K562 (cell line): Measurements from ENCODE around the gene U2AF1L4. TPM values are rescaled to one million over a fixed set of nuclear protein-coding genes. Genes with fewer than 3 reads are reported as not detected.

Experiments
- BCL6 ChIP-seq: fragments of 250-450 bp; sonication (Bioruptor Pico); IDR thresholded peaks from 2 replicates; pipeline ENCODE4 v1.4.0; 2020
- CBX3 ChIP-seq, 2 experiments: IDR thresholded peaks; 1 replicate in 1 of 2; 2 replicates in 1 of 2; pipeline ENCODE4 v1.6.1; 2012; ENCODE audit warnings: inconsistent platforms in 2 of 2, low read length in 2 of 2, borderline replicate concordance in 1 of 2, control low read depth in 1 of 2
- ERF ChIP-seq: fragments of 450-650 bp; formaldehyde crosslinking; IDR thresholded peaks from 2 replicates; pipeline ENCODE4 v1.4.0; 2020; ENCODE audit warnings: mild to moderate bottlenecking, mixed read lengths
- JUND ChIP-seq, 2 experiments: IDR thresholded peaks; 2 replicates in 1 of 2; 3 replicates in 1 of 2; pipeline ENCODE4 v1.6.1; 2011; ENCODE audit warnings: borderline replicate concordance in 2 of 2, low read depth in 2 of 2, low read length in 2 of 2, improper control_type of control experiment in 1 of 2, missing biosample characterization in 1 of 2, missing genetic modification characterization in 1 of 2, missing genetic modification reagents in 1 of 2
- MAFG ChIP-seq: fragments of 450-650 bp; conservative IDR thresholded peaks from 2 replicates; pipeline ENCODE4 v1.6.1; 2016; ENCODE audit warnings: missing genetic modification characterization, missing compliant biosample characterization
- NCOA1 ChIP-seq: fragments of 450-650 bp; IDR thresholded peaks from 2 replicates; pipeline ENCODE4 v1.6.1; 2016; ENCODE audit warnings: low read depth
- NR4A1 ChIP-seq, 2 experiments: fragments of 250-450 bp in 1 of 2; fragments of 450-650 bp in 1 of 2; sonication (Bioruptor Pico) in 1 of 2; IDR thresholded peaks; 2 replicates each; pipeline versions ENCODE4 v1.4.0 to v1.6.1; 2016 to 2020; ENCODE audit warnings: mild to moderate bottlenecking in 2 of 2, missing compliant biosample characterization in 1 of 2, missing genetic modification characterization in 1 of 2, moderate library complexity in 1 of 2
- YY1 ChIP-seq, 3 experiments: IDR thresholded peaks; 2 replicates each; pipeline ENCODE4 v1.6.1; 2011; ENCODE audit warnings: low read length in 2 of 3, mild to moderate bottlenecking in 2 of 3, moderate library complexity in 2 of 3, borderline replicate concordance in 1 of 3, control low read depth in 1 of 3, low read depth in 1 of 3; ENCODE audit not compliant: insufficient read depth in 3 of 3, insufficient replicate concordance in 2 of 3, control insufficient read depth in 1 of 3, insufficient read length in 1 of 3; ENCODE audit errors: extremely low read depth in 1 of 3
- ZBTB49 ChIP-seq: sonication (generic); formaldehyde crosslinking; IDR thresholded peaks from 2 replicates; pipeline ENCODE4 v1.8.0; 2022; ENCODE audit warnings: missing genetic modification reagents, mild to moderate bottlenecking, borderline replicate concordance
- ZNF518B ChIP-seq: fragments of 250-450 bp; sonication (Bioruptor Pico); IDR thresholded peaks from 2 replicates; pipeline ENCODE4 v1.5.0; 2021; ENCODE audit warnings: mild to moderate bottlenecking, moderate library complexity
- ZZZ3 ChIP-seq: fragments of 450-650 bp; IDR thresholded peaks from 2 replicates; pipeline ENCODE4 v1.6.1; 2016; ENCODE audit warnings: antibody characterized with exemption, mild to moderate bottlenecking, moderate library complexity
- polyA plus RNA-seq, 8 experiments: library from polyadenylated mRNA; depleted of rRNA in 4 of 8; stranded (reverse) in 5 of 8; unstranded in 3 of 8; fragments of >200 nt; fragmentation: Nextera tagmentation in 2 of 8; fragmentation: Illumina TruSeq in 1 of 8; extraction: Ambion mirVana in 2 of 8; extraction: Trizol in 1 of 8; gene quantifications; 2 replicates each; pipeline versions ENCODE4 v1.2.1 to v1.2.3, GENCODE V29; 2011 to 2014; ENCODE audit warnings: inconsistent platforms in 1 of 8, missing spikeins in 1 of 8
- total RNA-seq, 7 experiments: library from RNA; depleted of rRNA in 6 of 7; stranded (reverse); fragments of >200 nt in 6 of 7; fragmentation: Illumina TruSeq in 2 of 7; extraction: Trizol in 2 of 7; gene quantifications; 2 replicates each; pipeline versions ENCODE4 v1.2.1 to v1.2.3, GENCODE V29; 2011 to 2021; ENCODE audit warnings: low replicate concordance in 1 of 7
- TF ChIP-seq, protein P1 (sequence below): fragments of 450-650 bp; IDR thresholded peaks from 2 replicates; pipeline ENCODE4 v1.6.1; 2017; ENCODE audit warnings: antibody characterized with exemption, mild to moderate bottlenecking
- TF ChIP-seq, protein P2 (sequence below): fragments of 250-450 bp; sonication (Bioruptor Pico); IDR thresholded peaks from 2 replicates; pipeline ENCODE4 v1.5.0; 2021

Gene U2AF1L4
- total and polyA plus RNA-seq, 9 of the 15 experiments (the other 6 are each of a cell fraction or from before 2014, with no cell fraction given), result 8.4 to 19.5 (median 12.6) TPM

DNA sequence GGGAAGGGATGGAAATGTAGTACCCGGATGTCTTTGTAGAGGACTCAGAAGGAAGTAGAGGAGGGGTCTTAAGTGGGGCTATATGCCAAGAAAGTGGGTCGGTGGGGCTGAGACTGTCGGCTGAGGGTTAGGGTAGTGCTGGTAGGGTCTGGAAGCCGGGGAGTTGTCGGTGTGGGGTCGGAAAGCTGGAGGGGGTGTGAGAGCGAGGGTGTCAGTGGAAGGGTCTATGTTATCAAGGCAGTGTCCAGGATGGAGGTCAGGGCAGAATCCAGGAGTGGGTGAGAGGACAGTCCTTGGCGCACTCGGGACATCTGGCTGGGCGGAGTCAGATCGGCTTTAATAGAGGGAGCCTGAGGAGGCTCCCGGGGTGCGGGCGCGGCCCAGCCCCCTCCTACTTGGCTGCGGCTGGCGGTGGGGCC lies 9.9 kb upstream of the U2AF1L4 start (continued):
- TF ChIP-seq NR4A1 (CRISPR knock-in tag; IDR thresholded peaks at IDR 0.05) (no peak), NR4A1 (tag; IDR thresholded peaks at IDR 0.05) (no peak), ZZZ3 (no peak), NCOA1 (no peak), BCL6 (CRISPR knock-in tag) (no peak), ZNF518B (CRISPR knock-in tag) (no peak), MAFG (no peak), CBX3 (IDR thresholded peaks at IDR 0.05; ENCODE audit: borderline replicate concordance in 1 of 2, low read length in 2 of 2) (no peak), ERF (CRISPR knock-in tag) (no peak), YY1 (IDR thresholded peaks at IDR 0.05; ENCODE audit: borderline replicate concordance in 1 of 3, control insufficient read depth in 1 of 3, extremely low read depth in 1 of 3, insufficient read depth in 3 of 3, insufficient read length in 1 of 3, insufficient replicate concordance in 2 of 3, low read depth in 1 of 3, low read length in 2 of 3) (no peak), ZBTB49 (CRISPR knock-in tag) (no peak), JUND (IDR thresholded peaks at IDR 0.05; ENCODE audit: borderline replicate concordance, low read depth, low read length) (no peak), JUND (tag; IDR thresholded peaks at IDR 0.05; ENCODE audit: borderline replicate concordance, low read depth, low read length) (no peak)
- TF ChIP-seq, protein P1, sequence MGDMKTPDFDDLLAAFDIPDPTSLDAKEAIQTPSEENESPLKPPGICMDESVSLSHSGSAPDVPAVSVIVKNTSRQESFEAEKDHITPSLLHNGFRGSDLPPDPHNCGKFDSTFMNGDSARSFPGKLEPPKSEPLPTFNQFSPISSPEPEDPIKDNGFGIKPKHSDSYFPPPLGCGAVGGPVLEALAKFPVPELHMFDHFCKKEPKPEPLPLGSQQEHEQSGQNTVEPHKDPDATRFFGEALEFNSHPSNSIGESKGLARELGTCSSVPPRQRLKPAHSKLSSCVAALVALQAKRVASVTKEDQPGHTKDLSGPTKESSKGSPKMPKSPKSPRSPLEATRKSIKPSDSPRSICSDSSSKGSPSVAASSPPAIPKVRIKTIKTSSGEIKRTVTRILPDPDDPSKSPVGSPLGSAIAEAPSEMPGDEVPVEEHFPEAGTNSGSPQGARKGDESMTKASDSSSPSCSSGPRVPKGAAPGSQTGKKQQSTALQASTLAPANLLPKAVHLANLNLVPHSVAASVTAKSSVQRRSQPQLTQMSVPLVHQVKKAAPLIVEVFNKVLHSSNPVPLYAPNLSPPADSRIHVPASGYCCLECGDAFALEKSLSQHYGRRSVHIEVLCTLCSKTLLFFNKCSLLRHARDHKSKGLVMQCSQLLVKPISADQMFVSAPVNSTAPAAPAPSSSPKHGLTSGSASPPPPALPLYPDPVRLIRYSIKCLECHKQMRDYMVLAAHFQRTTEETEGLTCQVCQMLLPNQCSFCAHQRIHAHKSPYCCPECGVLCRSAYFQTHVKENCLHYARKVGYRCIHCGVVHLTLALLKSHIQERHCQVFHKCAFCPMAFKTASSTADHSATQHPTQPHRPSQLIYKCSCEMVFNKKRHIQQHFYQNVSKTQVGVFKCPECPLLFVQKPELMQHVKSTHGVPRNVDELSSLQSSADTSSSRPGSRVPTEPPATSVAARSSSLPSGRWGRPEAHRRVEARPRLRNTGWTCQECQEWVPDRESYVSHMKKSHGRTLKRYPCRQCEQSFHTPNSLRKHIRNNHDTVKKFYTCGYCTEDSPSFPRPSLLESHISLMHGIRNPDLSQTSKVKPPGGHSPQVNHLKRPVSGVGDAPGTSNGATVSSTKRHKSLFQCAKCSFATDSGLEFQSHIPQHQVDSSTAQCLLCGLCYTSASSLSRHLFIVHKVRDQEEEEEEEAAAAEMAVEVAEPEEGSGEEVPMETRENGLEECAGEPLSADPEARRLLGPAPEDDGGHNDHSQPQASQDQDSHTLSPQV, result no peak
- TF ChIP-seq, protein P2, sequence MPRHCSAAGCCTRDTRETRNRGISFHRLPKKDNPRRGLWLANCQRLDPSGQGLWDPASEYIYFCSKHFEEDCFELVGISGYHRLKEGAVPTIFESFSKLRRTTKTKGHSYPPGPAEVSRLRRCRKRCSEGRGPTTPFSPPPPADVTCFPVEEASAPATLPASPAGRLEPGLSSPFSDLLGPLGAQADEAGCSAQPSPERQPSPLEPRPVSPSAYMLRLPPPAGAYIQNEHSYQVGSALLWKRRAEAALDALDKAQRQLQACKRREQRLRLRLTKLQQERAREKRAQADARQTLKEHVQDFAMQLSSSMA (CRISPR knock-in tag), result no peak
